IPS-11a (cell line): ENCODE data around the gene P2RY8.
"Not testable (repeated sequence)": the region's sequence is repeated elsewhere in the genome, so short reads cannot be mapped to it uniquely, and the experiment has no call there.

ENCODE experiments used
- H3K4me3 ChIP-seq: one replicate; pipeline ENCODE4 v1.5.1; 2013; ENCODE audit warnings: low read depth, low read length, control low read depth

The P2RY8 gene

GRCh38 chrX:1465286-1466231 is 71.4 kb downstream of the P2RY8 start:
- no peak overlapping the region for H3K4me3 ChIP-seq

GRCh38 chrX:1464971-1465285 is 72.1 kb downstream of the P2RY8 start:
- no peak overlapping the region for H3K4me3 ChIP-seq

- H3K4me3 ChIP-seq = no peak overlapping the region
Measured at GRCh38 chrX:1464041-1464970, 72.7 kb downstream of the P2RY8 start.

GRCh38 chrX:1463581-1463980 is 73.4 kb downstream of the P2RY8 start:
- H3K4me3 ChIP-seq = no peak overlapping the region

GRCh38 chrX:1462596-1463251 is 74.3 kb downstream of the P2RY8 start:
- H3K4me3 ChIP-seq = no peak overlapping the region

- H3K4me3 ChIP-seq = no peak overlapping the region
Measured at GRCh38 chrX:1462110-1462509, 74.9 kb downstream of the P2RY8 start.

GRCh38 chrX:1455948-1456280 is 81.1 kb downstream of the P2RY8 start:
- no peak overlapping the region for H3K4me3 ChIP-seq

- H3K4me3 ChIP-seq = no peak overlapping the region
Measured at GRCh38 chrX:1453951-1454785, 82.8 kb downstream of the P2RY8 start.

- H3K4me3 ChIP-seq = peak overlapping the region; percentile 47
Measured at GRCh38 chrX:1453395-1453783, 83.6 kb downstream of the P2RY8 start.

GRCh38 chrX:1452516-1453394 is 84.2 kb downstream of the P2RY8 start, which contains the start of gene ASMTL:
ASMTL (minus strand) TSS chrX:1452909; CDS start chrX:1452840, 69 bp downstream.
- peak within 1 kb of the TSS; percentile 81 for H3K4me3 ChIP-seq

- H3K4me3 ChIP-seq = peak overlapping the region; percentile 81
Measured at GRCh38 chrX:1451661-1452515, 85.1 kb downstream of the P2RY8 start.

- H3K4me3 ChIP-seq = peak overlapping the region; percentile 81
Measured at GRCh38 chrX:1451251-1451660, 85.7 kb downstream of the P2RY8 start.

GRCh38 chrX:1450361-1451161 is 86.4 kb downstream of the P2RY8 start:
- H3K4me3 ChIP-seq = no peak overlapping the region

GRCh38 chrX:1449823-1450149 is 87.2 kb downstream of the P2RY8 start:
- H3K4me3 ChIP-seq = no peak overlapping the region

GRCh38 chrX:1449036-1449822 is 87.8 kb downstream of the P2RY8 start:
- H3K4me3 ChIP-seq = no peak overlapping the region

- not testable (repeated sequence) for H3K4me3 ChIP-seq
Measured at GRCh38 chrX:1448573-1449001, 88.4 kb downstream of the P2RY8 start.

- not testable (repeated sequence) for H3K4me3 ChIP-seq
Measured at GRCh38 chrX:1447969-1448572, 88.9 kb downstream of the P2RY8 start.
